NCI-H2196 treated with DMSO at 0.1 percent for 48 hours (cell line): Measurements from ENCODE around the gene SLC16A12.
"Not testable (repeated sequence)": the region's sequence is repeated elsewhere in the genome, so short reads cannot be mapped to it uniquely, and the experiment has no call there.

Experiments
- DNase-seq: peaks from one replicate; lab custom pipeline; 2025; ENCODE audit not compliant: unreplicated experiment; lab: John Stamatoyannopoulos, UW

Gene SLC16A12

DNA sequence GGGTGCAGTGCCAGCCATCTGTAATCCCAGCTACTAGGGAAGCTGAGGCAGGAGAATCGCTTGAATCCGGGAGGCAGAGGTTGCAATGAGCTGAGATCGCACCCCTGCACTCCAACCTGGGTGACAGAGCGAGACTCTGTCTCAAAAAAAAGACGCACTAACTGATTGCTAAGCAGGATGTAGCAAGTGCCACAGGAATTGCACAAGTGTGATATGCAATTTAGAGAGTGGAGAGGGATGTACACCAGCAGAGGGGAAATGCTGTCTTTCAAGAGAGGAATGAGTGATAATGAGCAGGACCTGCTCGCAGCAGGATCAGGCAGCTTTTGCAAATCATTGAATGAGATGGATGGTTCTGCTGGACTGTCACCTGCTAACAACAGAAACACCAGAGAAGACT lies 13.3 kb upstream of the SLC16A12 start:
- no peak for DNase-seq

DNA sequence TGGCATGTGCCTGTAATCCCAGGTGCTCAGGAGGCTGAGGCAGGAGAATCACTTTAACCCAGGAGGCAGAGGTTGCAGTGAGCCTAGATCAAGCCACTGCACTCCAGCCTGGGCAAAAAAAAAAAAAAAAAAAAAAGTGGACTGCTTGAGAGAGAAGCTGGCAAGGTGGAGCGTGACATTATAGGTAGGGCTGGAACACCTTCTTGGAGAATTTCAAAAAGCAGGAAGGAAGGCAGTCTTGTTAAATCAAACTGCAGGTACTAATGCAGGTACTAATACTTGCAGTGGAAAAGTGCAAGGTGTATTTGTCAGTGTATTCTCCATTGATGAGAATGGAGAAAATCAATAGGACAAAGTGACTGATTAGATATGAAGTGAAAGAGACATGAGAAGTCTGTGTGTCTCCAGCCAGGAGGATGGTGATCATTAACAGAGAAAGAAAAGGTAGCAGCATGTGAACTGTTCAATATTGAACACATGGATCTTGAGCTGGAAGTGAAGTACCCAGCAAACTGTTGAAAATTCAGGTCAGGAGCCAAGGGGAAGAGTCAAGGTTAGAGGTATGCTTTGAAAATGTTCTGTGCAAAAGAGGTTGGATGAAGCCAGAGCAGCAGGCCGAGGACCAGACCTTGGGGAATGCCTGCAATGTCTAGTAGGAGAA lies 12.6 kb upstream of the SLC16A12 start:
- no peak for DNase-seq

DNA sequence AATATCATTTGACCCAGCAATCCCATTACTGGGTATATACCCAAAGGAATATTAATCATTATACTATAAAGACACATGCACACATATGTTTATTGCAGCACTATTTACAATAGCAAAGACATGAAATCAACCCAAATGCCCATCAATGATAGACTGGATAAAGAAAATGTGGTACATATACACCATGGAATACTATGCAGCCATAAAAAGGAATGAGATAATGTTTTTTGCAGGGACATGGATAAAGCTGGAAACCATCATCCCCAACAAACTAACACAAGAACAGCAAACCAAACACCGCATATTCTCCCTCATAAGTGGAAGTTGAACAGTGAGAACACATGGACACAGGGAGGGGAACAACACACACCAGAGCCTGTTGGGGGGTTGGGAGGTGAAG lies 11.3 kb upstream of the SLC16A12 start:
- not testable (repeated sequence) for DNase-seq

DNA sequence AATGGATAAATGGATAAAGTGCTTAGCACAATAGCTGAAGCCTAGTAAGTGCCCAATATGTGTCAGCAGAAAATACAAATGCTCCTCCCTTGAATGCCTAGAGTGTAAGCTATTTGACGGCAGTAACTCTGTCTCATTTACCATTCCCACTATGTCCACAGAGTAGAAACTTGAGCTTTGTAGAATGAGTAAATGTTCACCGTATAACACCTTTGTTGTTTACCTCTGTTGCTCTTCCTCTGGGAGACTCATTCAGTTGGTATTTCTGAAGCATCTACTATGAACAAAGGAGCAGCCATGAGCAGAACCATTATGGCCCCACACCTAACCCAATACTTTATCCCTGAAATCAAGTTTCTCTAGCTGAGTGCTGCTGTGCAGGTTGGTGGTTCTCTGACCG lies 8.4 kb upstream of the SLC16A12 start:
- no peak for DNase-seq

DNA sequence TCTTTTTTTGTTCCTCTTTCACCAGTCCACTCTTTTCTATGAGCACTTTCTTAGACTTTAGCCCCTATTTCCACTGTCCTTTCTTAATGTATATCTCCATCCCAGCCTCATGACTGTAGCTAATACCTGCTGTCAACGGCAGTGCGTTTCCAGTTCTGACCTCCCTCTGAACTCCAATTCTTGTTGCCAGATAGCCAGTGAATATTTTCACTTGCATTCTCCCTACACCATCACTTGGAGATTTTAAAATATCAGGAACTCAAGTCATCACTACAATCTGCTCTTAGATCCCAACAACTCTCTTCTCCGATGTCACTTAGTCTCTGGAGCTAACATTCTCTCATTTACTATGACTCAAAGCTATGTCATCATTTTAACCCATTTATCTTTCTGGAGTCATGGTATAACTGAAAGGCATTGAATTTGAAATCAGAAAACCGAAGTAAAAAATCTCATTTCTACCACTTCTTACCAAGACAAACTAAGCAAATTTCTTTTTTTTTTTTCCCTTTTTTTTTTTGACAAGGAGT lies 5.1 kb upstream of the SLC16A12 start:
- DNase-seq: no peak

DNA sequence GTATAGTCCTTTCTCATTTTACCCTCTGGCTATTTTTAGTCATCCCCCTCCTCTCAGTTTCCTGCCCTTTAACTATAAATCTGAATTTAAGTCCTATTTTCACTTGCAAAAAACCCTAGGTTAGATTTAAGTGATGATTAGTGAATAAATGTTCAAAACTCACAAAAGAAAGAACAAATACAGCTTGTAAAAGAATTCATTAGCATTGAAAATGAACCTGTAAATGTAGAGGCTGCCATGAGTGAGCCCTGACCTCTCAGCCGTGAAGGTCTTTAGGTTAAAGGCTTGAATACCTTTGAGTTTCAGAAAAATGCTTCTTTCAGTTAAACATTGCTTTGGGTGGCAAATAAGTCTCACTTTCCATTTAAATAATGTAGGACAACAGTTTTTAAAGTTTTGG lies 2.0 kb upstream of the SLC16A12 start:
- DNase-seq: no peak

DNA sequence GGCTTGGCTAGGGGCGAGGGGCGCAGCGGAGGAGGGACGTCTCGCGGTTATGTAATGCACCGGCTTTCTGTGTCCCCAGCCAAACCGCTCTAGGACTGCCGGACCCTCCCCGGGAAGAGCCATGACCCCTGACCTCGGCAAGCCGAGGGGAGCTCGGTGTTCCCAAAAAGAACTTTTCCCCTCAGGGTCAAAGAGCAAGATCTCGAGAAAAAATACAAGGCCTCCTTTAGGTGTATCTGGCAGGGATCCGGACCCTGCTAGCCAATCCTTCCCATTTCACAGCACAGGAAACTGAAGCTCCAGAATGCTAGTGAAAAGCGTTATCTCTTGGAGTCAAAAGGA lies 590 bp upstream of the SLC16A12 start:
- no peak for DNase-seq

DNA sequence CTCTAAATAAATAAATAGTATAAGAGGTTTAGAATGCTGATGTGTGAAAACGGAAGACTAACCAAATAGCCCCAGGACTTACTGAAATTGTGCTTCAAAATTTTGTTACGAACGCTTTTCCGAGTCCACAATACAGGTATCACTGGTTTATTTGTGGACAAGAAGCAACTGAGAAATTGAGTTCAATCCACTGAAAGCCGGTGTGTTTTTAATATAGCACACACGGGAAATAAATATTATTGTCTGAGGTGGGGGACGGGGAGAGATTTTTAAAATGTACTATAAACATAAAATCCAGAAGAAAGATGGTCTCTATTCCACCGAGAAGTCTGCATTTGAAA lies 598 bp downstream of the SLC16A12 start:
- no peak for DNase-seq

DNA sequence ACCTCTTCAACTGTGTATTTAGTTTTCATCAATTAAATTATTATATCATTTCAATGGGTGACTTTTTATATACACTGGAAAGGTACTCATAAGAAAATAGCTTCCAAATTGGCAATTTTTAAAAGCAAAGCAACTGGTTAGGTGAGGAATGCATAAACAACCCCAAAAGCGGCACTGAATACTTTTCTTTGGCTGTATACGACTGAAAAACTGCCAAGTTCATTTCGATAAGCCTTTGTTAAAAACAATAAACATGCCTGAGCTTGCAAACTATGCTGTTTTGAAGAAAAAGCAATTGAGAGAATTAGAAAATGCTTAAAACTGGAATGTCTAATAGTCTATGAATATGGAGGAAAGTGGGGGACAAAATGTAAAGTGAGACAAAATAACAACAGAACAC lies 2.9 kb downstream of the SLC16A12 start:
- DNase-seq: no peak

DNA sequence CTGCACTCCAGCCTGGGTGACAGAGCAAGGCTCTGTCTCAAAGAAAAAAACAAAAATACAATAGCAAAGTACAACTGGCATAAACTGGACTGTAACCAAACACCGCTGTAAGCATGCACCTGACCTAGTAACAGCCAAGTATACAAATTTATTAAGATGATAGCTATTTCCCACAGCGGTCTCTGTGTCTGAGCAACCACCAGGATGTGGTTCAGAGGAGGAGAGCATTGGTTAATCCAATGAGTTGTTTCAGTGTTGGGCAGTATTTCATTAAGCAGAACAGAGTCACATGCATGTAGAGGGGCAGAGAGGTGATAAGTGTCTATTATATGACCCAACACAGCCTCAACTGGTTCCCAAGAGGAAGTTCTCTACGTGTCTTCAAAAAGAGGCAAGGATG lies 4.0 kb downstream of the SLC16A12 start:
- DNase-seq: no peak

DNA sequence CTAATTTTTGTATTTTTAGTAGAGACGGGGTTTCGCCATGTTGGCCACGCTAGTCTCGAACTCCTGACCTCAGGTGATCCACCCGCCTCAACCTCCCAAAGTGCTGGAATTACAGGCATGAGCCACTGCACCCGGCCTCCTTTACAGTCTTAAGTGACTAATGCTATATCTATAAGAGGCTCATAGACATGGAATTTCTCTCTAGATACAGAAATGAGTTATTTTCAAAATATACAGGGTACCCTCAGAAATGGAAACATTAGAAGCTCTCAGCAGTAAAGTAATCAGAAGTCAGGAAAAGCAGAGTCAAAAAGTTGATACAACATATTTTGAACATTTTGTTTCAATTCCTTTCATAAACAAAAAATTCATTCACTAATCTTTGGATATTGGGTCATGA lies 5.7 kb downstream of the SLC16A12 start:
- not testable (repeated sequence) for DNase-seq

DNA sequence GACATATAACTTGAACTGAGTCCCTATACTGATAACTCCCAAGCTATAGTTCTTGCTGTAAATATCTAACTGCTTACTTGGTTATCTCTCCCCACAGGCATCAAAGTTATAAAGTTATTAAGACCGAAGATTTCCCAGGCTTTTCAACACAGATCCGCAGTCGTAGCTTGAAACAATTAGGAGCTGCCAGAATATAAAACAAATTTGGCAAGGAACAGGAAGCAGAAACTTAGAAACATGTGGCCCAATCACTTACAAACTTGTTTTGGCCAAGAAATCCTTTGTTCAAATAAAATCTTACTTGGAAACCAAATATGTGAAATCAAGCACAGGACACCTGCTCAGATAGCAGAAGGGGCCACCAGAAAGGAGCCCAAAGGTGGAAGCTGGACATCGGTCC lies 9.0 kb downstream of the SLC16A12 start:
- DNase-seq: no peak

DNA sequence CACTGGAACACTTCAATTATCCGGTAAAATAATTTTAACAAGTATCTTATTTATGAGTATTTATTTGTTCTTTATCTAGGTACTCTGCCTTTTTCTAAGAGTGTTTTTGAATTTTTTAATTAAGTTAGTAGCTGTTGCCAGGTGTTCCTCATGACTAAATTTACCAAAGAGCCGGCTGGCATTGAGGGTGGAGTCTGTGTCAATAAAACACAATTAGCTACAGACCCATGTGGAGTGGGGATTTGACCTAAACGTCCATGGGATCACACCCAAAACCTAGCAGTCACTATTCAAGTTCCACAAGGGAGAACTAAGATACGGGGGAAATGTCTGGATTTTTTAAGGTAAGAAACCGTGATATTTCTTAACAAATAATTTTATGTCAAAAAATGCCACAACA lies 9.8 kb downstream of the SLC16A12 start:
- no peak for DNase-seq

DNA sequence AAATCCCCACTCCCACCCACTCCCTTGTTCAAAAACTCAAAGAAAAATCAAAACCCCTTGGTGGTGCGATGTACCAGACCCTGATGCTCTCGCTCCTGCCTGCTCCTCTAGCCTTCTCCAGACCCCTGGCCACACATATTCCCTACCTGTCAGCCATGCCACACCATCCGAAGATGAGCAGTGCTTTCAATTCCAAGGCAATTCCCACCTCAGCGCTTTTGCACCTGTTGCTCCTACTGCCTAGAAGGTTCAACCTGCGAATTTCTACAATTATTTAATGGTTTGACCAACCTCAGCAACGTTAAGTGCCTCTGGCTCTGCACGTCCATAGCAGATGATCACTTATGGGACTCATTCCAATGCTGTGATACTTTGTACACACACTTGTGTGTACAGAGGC lies 11.1 kb downstream of the SLC16A12 start:
- no peak for DNase-seq

DNA sequence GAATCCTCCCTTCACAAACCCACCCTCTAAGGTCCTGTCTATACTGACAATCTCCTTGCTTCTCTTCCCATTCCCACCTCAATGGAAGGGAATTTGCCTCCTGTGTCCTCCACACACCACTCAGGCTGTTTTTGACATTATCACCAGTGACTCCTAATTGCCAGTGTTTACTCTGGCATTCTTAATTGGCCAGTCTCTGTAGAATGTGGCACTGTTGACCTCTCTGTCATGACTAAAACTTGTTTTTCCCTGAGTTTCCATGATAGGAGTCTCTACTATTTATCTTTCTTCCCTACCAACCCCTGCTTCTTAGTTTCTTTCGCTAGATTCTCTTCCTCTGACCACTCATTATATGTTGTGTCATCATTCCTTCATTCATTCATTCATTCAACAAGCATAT lies 12.1 kb downstream of the SLC16A12 start:
- DNase-seq: no peak

DNA sequence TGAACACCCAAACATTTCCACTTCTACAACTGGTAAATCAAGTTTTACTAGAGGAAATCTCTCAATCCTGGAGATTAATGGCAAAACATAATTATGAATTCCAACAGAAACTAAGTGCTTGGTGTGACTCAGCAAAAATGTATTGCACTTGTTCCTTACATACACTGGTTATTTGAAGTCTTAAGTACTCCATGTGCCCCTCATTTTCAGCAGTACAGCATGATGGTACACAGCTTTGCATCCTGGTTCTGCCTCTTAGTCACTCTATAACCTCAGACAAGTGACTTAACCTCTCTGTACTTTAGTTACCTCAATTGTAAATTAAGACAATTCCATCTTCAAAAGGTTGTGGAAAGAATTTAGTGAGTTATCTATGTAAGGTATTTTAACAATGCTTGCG lies 12.9 kb downstream of the SLC16A12 start:
- DNase-seq: no peak

DNA sequence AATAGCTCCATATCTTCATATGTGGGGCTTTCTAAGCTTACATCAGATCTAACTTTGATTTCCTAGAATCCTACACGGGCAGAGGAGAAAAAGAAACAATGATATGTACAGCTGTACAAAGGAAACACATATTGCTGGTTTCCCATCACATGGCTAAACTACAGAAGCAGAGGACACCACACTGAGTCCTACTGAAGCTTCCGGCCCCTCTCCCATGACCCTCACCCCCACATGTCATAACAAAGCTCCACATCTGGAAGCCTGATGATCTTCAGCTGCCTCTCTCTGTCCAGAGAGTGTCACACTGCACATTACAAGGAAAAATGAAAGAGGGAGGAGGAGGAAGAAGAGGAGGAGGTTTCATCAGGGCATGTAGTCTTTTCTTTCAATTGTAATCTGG lies 14.0 kb downstream of the SLC16A12 start:
- no peak for DNase-seq

DNA sequence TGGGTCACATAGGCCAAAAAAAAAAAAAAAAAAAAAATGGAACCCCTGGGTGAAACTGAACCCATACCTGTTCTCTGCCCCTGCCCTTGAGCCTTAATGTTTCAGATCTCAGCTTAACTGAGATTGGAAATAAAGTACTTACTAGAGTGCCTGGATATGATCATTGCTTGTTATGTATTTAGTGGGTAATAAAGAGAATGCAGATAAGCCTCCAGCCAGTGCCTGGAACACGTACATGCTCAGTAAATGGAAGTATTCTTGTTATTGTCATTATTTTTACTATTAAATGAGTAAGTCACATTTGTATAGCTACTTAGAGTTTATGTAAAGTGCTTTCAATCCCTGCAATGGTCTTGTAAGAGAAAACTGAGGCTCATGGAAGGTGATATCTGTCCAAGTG lies 14.7 kb downstream of the SLC16A12 start:
- DNase-seq: no peak

DNA sequence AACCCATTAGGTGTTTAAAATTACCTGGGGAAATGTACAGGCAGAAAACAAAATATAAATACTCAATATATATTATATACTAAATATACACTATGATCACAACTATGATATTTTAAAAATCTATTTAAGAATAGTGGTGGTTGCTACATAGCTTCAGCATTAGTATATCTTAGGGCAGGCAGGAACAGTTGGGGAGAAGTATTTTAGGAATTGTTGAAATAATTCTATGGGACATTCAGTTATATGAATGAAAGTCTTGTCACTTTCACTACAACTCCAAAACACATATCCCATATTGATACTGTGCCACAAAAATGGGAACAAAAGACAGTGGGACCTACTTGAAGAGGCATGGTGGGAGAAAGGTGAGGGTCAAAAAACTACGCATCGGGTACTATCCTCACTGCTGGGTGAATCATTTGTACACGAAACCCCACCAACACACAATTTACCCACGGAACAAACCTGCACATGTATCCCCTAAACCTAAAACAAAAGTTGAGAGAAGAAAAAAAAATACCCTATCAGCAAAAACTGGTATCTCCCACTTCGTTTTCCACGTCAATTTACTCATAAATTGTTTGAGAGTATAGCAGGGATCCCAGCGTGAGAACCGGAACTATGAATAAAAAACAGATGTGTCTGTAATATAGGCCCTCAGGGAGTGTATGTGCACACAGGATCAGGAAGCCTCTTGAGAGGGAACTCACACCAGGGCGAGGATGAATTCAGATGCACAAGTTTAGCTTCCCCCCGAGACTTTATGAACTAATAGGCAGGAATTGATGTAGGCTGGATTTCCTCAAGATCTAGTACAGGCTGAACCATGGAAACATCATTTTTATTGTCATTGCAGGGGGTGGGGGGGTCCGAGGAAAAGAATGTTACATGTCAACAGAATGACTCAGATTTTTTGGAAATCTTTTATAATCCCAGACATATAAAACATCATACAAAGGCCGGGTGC lies 16.2 kb downstream of the SLC16A12 start:
- DNase-seq: no peak

DNA sequence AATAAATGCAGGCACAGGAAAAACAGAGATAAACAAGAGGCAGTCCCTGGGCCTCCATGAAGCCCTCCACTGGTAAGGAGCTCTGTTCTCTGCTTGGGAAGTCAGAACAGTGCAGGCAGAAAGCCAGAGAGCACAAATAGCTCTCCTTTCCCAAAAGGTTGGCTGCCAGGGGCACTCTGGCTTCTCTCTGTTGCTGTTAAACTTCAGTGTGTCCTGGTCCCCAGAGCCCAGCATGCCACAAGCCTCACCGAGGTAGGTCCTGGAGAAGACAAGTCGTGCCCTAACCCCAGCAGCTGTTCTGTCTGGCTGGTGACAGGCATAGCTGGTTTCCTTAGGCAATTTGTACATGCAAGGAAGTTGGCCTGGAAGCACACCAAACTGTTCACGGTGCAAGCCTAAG lies 17.3 kb downstream of the SLC16A12 start:
- no peak for DNase-seq

DNA sequence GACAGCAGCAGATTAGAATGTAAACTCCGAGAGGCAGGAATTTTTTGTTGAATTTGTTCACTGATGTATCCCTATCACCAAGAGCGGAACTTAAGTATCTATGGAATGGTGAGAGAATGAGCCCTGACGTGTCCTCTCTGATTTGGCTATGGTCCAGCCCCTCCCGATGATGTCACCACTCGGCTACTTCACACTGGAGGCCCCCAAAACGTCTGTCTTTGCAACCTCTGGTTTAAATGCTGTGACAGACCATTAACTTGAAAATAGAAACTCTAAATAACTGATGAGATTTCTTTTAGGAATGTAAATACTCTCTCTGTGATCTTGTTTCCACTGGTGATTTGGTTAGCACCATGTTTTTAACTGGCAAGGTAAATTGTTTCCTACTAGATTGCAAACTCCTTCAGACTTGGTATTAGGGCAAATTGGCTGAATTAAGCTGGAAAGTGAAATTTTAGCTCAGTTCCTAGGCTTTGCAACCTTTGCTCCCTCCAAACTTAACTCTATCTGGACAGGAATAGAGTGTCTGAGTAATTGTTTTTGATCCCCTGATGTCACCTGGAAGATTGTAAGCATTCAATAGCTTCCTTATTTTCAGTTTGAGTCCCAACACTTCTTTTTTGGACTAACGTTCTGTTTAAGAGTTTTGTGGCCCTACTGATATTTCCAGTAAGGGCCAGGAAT lies 19.1 kb downstream of the SLC16A12 start:
- no peak for DNase-seq
